Heart right ventricle (tissue), 16 donors: ENCODE data around the gene CDH13. TPM values are rescaled to one million over a fixed set of nuclear protein-coding genes. Genes with fewer than 3 reads are reported as not detected.
A peak's percentile ranks its signal among the peaks of the same experiment; 100 is the strongest.

ENCODE experiments used
- ATAC-seq, 8 donors: fragments of 200-7000 bp; cut with Tn5 transposase; one replicate each; pipeline ENCODE4 v1.9.1; 2020; ENCODE audit warnings: mild to moderate bottlenecking in 8 of 8, moderate library complexity in 8 of 8, moderate number of reproducible peaks in 1 of 8
- DNase-seq, 2 donors: peaks; one replicate each; pipeline ENCODE4 v3.0.0-alpha.2; 2020
- H3K27ac ChIP-seq, 10 donors: fragments of 200-600 bp; sonication (generic) in 2 of 10; one replicate each; pipeline versions ENCODE4 v1.5.0 to v1.8.0; 2020 to 2022; ENCODE audit warnings: mild to moderate bottlenecking in 3 of 10
- H3K27me3 ChIP-seq, 7 donors: fragments of 200-600 bp; one replicate each; pipeline ENCODE4 v1.8.0; 2021 to 2022; ENCODE audit warnings: mild to moderate bottlenecking in 2 of 7
- H3K36me3 ChIP-seq, 9 donors: fragments of 200-600 bp; sonication (generic) in 1 of 9; one replicate each; pipeline versions ENCODE4 v1.5.0 to v1.8.0; 2020 to 2022; ENCODE audit warnings: mild to moderate bottlenecking in 2 of 9
- H3K4me1 ChIP-seq, 9 donors: fragments of 200-600 bp; sonication (generic) in 1 of 9; one replicate each; pipeline versions ENCODE4 v1.5.0 to v1.8.0; 2020 to 2022; ENCODE audit warnings: mild to moderate bottlenecking in 4 of 9
- H3K4me3 ChIP-seq, 10 donors: fragments of 200-600 bp; sonication (generic) in 2 of 10; one replicate each; pipeline versions ENCODE4 v1.5.0 to v1.8.0; 2020 to 2022; ENCODE audit warnings: mild to moderate bottlenecking in 7 of 10, moderate library complexity in 2 of 10
- H3K9me3 ChIP-seq, 11 donors: fragments of 200-600 bp in 10 of 11; sonication (generic) in 2 of 11; one replicate each; pipeline versions ENCODE4 v1.5.0 to v1.8.0; 2013 to 2022; ENCODE audit warnings: mild to moderate bottlenecking in 2 of 11, control low read depth in 1 of 11, moderate library complexity in 1 of 11
- WGBS, 2 donors: extraction: QIAGEN DNeasy Blood & Tissue Kit; methylation state at CpG; one replicate each; pipeline ENCODE4 v1.1.7; 2013; ENCODE audit warnings: inconsistent platforms in 1 of 2; 5-methylcytosine and 5-hydroxymethylcytosine counted together
- intact Hi-C, 10 donors: fragments of 100-400 bp; cut with DNase I; formaldehyde crosslinking; loops; one replicate each; pipeline versions ENCODE4 v1.11.1 to v1.14.2; 2022
- polyA plus RNA-seq, 2 donors: library from polyadenylated mRNA; stranded (reverse); fragments of 200-250 nt; gene quantifications; one replicate each; pipeline ENCODE4 v1.2.3, GENCODE V29; 2013
- total RNA-seq, 10 donors: library from RNA; stranded (reverse); fragmentation: NEBNext Ultra II Directional in 3 of 10; extraction: Animal tissue kit (Norgen Biotek cat#: 25700) in 3 of 10; gene quantifications; one replicate each; pipeline versions ENCODE4 v1.2.1 to v1.2.4, GENCODE V29; 2021 to 2023
- TF ChIP-seq, protein P1 (sequence below), 9 donors: fragments of 200-600 bp; sonication (generic) in 2 of 9; IDR thresholded peaks; one replicate each; pipeline versions ENCODE4 v1.5.0 to v1.8.0; 2021 to 2022; ENCODE audit warnings: antibody characterized with exemption in 9 of 9, mild to moderate bottlenecking in 5 of 9, moderate library complexity in 1 of 9
- donor health status: Arrhythmogenic right ventricular cardiomyopathy.
- donor health status: ischemic (EF 13 %, LVEDD 7.1; RV severe dilation, severe dysfunction).
- donor health status: healthy with polysubstance abuse.
- donor health status: DM: no; HTN: yes; CAD: no.
- donor health status: DM: no; HTN: no; CAD: no.
- donor health status: ischemic (EF 25% LVEDD 6.9; RV normal size, moderate dysfunction).
- donor health status: ischemic (EF 25% LVEDD 5.7; RV mildly dilated, moderate dysfunction).
- donor health status: healthy.
- donor health status: DM: yes; HTN: yes; CAD: no.
- donor health status: Ischemic cardiomyopathy.
- donor health status: ischemic (EF 35%, LVEDD 5.7; RV mildly dilated, moderate dysfunction).
- donor health status: nonischemic (EF 11% LVEDD 7.7; RV severe dilation, severe dysfunction).
- donor health status: DM: yes; HTN: yes; CAD: no.
- donor health status: PGD.
- donor health status: ischemic (EF 29% LVEDD 5.4; RV normal size, mild dysfunction).
- donor health status: nonischemic (EF 23%, LVEDD 6.1; RV moderate dilation, normal function).

CDH13 gene
- total and polyA plus RNA-seq, 12 donors = 15.5 to 221 (median 168) TPM

DNA sequence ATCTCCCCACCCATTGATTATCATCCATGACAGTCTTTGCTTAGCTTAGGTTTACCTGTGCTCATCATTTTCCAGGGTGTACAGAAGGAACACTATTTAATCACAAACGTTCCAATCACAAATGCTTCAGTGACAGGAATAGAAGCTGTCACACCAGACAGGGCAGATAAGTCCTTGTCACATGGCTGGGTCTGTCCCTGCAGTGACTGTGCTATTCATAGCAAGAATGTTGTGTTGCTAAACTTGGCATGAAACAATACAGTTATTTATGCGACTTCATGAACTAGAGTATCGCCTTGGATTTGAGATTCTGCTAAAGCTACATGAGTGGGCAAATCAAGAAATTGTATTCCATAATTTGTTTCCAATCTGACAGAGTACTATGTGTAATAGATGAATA is 108.4 kb downstream of the CDH13 start:
- Histone ChIP-seq H3K27ac (peak overlapping the region; percentile 54 to 88 (median 82)), H3K27me3 (no peaks in the 10 kb centered on the region), H3K9me3 (peaks cover 0 to 3% (median 0%) of the 10 kb centered on the region in 11 donors), H3K4me3 (no peak overlapping the region), H3K4me1 (peaks cover 6 to 78% (median 48%) of the 10 kb centered on the region in 9 donors), H3K36me3 (no peaks in the 10 kb centered on the region)
- ATAC-seq (peak; percentile 85 to 97 (median 94)), DNase-seq (peak in 1 of 2 donors; percentile 66)
- TF ChIP-seq, protein P1, sequence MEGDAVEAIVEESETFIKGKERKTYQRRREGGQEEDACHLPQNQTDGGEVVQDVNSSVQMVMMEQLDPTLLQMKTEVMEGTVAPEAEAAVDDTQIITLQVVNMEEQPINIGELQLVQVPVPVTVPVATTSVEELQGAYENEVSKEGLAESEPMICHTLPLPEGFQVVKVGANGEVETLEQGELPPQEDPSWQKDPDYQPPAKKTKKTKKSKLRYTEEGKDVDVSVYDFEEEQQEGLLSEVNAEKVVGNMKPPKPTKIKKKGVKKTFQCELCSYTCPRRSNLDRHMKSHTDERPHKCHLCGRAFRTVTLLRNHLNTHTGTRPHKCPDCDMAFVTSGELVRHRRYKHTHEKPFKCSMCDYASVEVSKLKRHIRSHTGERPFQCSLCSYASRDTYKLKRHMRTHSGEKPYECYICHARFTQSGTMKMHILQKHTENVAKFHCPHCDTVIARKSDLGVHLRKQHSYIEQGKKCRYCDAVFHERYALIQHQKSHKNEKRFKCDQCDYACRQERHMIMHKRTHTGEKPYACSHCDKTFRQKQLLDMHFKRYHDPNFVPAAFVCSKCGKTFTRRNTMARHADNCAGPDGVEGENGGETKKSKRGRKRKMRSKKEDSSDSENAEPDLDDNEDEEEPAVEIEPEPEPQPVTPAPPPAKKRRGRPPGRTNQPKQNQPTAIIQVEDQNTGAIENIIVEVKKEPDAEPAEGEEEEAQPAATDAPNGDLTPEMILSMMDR (IDR thresholded peaks at IDR 0.05) = no peak
- WGBS, 2 donors = 8 to 11% methylated on average over 3 of the region's 3 CpGs
- intact Hi-C loops = loop anchor here in 7 of 10 donors (2.0 to 10.0 kb wide), 5 partner anchors 18 to 108 kb away; partner anchors contain the start of gene CDH13 (in 2 of the 7)

DNA sequence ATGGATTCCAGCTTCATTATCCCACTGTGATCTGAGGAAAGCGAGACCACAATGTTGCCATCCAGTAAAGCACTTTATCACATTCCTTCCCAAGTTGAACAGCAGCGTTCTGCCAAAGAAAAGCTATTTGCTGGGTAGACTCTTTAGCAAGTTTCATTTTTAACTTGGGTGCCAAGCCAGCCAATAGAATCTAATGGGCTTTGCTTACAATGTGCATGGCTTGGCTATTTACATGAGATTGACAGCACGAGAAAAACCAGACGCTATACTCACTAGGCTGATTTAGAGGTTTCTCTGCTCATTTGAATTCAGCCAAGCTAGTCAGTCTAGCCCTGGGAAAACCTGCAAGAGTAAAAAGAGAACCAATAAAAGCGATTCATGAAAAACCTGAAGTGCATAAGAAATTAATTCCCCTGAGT is 108.9 kb downstream of the CDH13 start:
- DNase-seq = peak in 1 of 2 donors; percentile 36
- peak; percentile 53 to 89 (median 80) for ATAC-seq
- peaks cover 0 to 5% (median 0%) of the 10 kb centered on the region in 11 donors for H3K9me3 ChIP-seq
- TF ChIP-seq, protein P1 (IDR thresholded peaks at IDR 0.05) = no peak
- no peaks in the 10 kb centered on the region for H3K27me3 ChIP-seq
- peak overlapping the region; percentile 54 to 88 (median 82) for H3K27ac ChIP-seq
- peaks cover 6 to 78% (median 48%) of the 10 kb centered on the region in 9 donors for H3K4me1 ChIP-seq
- 43 to 60% methylated on average over 5 of the region's 5 CpGs for WGBS, 2 donors
- intact Hi-C loops = loop anchor here in 7 of 10 donors (2.0 to 10.0 kb wide), 5 partner anchors 19 to 108 kb away; partner anchors contain the start of gene CDH13 (in 2 of the 7)
- H3K36me3 ChIP-seq = no peaks in the 10 kb centered on the region
- H3K4me3 ChIP-seq = peak overlapping the region in 1 of 10 donors; percentile 1

DNA sequence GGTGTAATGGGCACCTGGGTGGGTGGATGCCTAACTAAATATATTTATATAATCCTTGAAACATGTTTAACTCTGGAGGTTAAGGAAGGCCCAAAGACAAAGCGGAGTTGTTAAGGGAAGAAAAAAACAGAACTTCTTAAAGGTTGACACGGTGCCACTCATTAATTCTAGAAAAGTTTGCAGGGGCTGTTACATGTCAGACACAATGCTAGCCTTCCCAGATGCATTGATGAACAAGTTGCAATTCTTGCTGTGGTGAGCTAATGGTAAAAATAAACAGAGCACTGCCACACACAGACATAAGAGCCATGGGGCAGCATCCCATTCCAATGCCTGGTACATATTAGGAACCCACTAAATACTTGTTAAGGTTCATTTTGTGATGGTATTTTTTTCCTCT is 109.5 kb downstream of the CDH13 start:
- peak in 5 of 8 donors; percentile 49 to 63 (median 51) for ATAC-seq
- H3K4me1 ChIP-seq = peaks cover 6 to 73% (median 48%) of the 10 kb centered on the region in 9 donors
- H3K4me3 ChIP-seq = peak overlapping the region in 1 of 10 donors; percentile 1
- no peaks in the 10 kb centered on the region for H3K27me3 ChIP-seq
- peaks cover 0 to 5% (median 0%) of the 10 kb centered on the region in 11 donors for H3K9me3 ChIP-seq
- TF ChIP-seq, protein P1 (IDR thresholded peaks at IDR 0.05) = no peak
- no peaks in the 10 kb centered on the region for H3K36me3 ChIP-seq
- H3K27ac ChIP-seq = peak overlapping the region; percentile 54 to 88 (median 82)
- intact Hi-C loops = loop anchor here in 7 of 10 donors (5.0 to 10.0 kb wide), 4 partner anchors 94 to 109 kb away; partner anchors contain the start of gene CDH13 (in 2 of the 7)
- WGBS, 2 donors = 63 to 76% methylated on average over 2 of the region's 2 CpGs
- no peak for DNase-seq

DNA sequence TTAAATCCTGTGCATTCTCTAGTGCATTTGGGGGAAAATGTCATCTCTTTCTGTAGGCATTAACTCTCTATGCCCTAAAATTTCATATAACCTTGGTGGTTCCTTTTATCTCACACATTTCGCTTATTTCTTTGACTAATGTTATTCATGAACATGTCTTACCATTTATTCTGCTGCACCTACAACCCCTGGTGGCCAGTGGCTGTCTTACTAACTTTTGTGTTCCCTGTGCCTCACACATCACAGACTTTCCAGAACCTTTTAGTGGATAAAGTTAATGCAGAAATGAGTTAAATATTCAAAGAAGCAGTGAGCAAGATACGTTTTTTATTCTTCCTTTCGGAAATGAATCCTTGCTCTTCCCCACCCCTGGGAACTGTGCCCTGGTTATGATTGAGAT is 111.9 kb downstream of the CDH13 start:
- Histone ChIP-seq H3K27me3 (no peaks in the 10 kb centered on the region), H3K36me3 (no peaks in the 10 kb centered on the region), H3K9me3 (peaks cover 0 to 5% (median 0%) of the 10 kb centered on the region in 11 donors), H3K27ac (peak overlapping the region in 6 of 10 donors; percentile 53 to 88 (median 86)), H3K4me1 (peaks cover 6 to 51% (median 36%) of the 10 kb centered on the region in 9 donors), H3K4me3 (no peak overlapping the region)
- intact Hi-C loops = loop anchor here in 7 of 10 donors (5.0 to 10.0 kb wide), 4 partner anchors 96 to 111 kb away; partner anchors contain the start of gene CDH13 (in 2 of the 7)
- ATAC-seq = no peak
- DNase-seq = no peak
- WGBS, 2 donors = 49 to 56% methylated on average over 3 of the region's 3 CpGs
- TF ChIP-seq, protein P1 (IDR thresholded peaks at IDR 0.05) = peak in 8 of 9 donors; percentile 10 to 61 (median 42)
